GM20000 (cell line): ENCODE data around the gene SOAT2.

Source experiments
- DNase-seq: peaks from one replicate; pipeline ENCODE4 v3.0.0; 2012; ENCODE audit warnings: low spot score
- CTCF ChIP-seq: IDR thresholded peaks from 2 replicates; pipeline ENCODE4 v1.5.1; 2012; ENCODE audit warnings: mild to moderate bottlenecking, control low read depth; ENCODE audit errors: extremely low read depth, missing control alignments

The SOAT2 gene

GRCh38 chr12:53143355-53143754, 40.1 kb downstream of the SOAT2 start:
- no peak for TF ChIP-seq CTCF
- no peak for DNase-seq

GRCh38 chr12:53145383-53146260, 42.3 kb downstream of the SOAT2 start:
- TF ChIP-seq CTCF: no peak
- no peak for DNase-seq

- no peak for DNase-seq
- TF ChIP-seq CTCF: no peak
Measured at GRCh38 chr12:53147181-53147580, 43.9 kb downstream of the SOAT2 start.

GRCh38 chr12:53147653-53148052, 44.4 kb downstream of the SOAT2 start:
- TF ChIP-seq CTCF: no peak
- DNase-seq: no peak

- TF ChIP-seq CTCF: no peak
- no peak for DNase-seq
Measured at GRCh38 chr12:53151039-53151438, 47.8 kb downstream of the SOAT2 start.

- no peak for DNase-seq
- no peak for TF ChIP-seq CTCF
Measured at GRCh38 chr12:53152390-53152789, 49.1 kb downstream of the SOAT2 start.

- peak; percentile 89 for DNase-seq
- peak; percentile 98 for TF ChIP-seq CTCF
Measured at GRCh38 chr12:53159195-53159839, 56.0 kb downstream of the SOAT2 start.
